22Rv1 (cell line): ENCODE results near the gene FAM217B.

Source experiments
- ZFX ChIP-seq: fragments of 450-650 bp; IDR thresholded peaks from 2 replicates; pipeline ENCODE4 v1.6.1; 2017; ENCODE audit warnings: antibody characterized with exemption, borderline replicate concordance
- TF ChIP-seq, protein P1 (sequence below): fragments of 450-650 bp; IDR thresholded peaks from 2 replicates; pipeline ENCODE4 v1.5.1; 2017; ENCODE audit warnings: mild to moderate bottlenecking

- TF ChIP-seq, protein P1, sequence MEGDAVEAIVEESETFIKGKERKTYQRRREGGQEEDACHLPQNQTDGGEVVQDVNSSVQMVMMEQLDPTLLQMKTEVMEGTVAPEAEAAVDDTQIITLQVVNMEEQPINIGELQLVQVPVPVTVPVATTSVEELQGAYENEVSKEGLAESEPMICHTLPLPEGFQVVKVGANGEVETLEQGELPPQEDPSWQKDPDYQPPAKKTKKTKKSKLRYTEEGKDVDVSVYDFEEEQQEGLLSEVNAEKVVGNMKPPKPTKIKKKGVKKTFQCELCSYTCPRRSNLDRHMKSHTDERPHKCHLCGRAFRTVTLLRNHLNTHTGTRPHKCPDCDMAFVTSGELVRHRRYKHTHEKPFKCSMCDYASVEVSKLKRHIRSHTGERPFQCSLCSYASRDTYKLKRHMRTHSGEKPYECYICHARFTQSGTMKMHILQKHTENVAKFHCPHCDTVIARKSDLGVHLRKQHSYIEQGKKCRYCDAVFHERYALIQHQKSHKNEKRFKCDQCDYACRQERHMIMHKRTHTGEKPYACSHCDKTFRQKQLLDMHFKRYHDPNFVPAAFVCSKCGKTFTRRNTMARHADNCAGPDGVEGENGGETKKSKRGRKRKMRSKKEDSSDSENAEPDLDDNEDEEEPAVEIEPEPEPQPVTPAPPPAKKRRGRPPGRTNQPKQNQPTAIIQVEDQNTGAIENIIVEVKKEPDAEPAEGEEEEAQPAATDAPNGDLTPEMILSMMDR = no peak
- no peak for TF ChIP-seq ZFX
Measured at GRCh38 chr20:59920944-59921343, 19.2 kb upstream of the FAM217B start.
